Upper lobe of left lung (tissue), 4 donors: ENCODE results near the gene EXOSC1.

Experiments used
- CTCF ChIP-seq, 6 experiments: fragments of 450-650 bp in 4 of 6; fragments of 200-600 bp in 2 of 6; sonication (generic) in 2 of 6; IDR thresholded peaks; one replicate each; pipeline ENCODE4 v1.5.1; 2016 to 2019; ENCODE audit warnings: antibody characterized with exemption in 6 of 6
- EP300 ChIP-seq, 4 donors: sonication (generic); formaldehyde crosslinking; IDR thresholded peaks; one replicate each; pipeline ENCODE4 v1.5.1; 2017; ENCODE audit warnings: antibody characterized with exemption in 4 of 4, control low read depth in 2 of 4
- POLR2A ChIP-seq, 4 donors: fragments of 450-650 bp; IDR thresholded peaks; one replicate each; pipeline ENCODE4 v1.5.1; 2016 to 2017; ENCODE audit warnings: antibody characterized with exemption in 4 of 4, mild to moderate bottlenecking in 2 of 4

GRCh38 chr10:97459933-97460332 lies 14.1 kb upstream of the EXOSC1 start:
- TF ChIP-seq CTCF (IDR thresholded peaks at IDR 0.05) (no peak), EP300 (IDR thresholded peaks at IDR 0.05) (no peak), POLR2A (IDR thresholded peaks at IDR 0.05) (no peak)
